Caco-2 (cell line): Measurements from ENCODE around the gene SDF4. TPM values are rescaled to one million over a fixed set of nuclear protein-coding genes. Genes with fewer than 3 reads are reported as not detected.

Experiments
- BruUV-seq: library from RNA; stranded (reverse); fragments of 400-500 nt; replicated peaks from 2 replicates; lab custom pipeline; 2021; lab: Mats Ljungman, UMichigan
- CTCF ChIA-PET: fragments of 300-600 bp; sonication (Branson Sonifier 250); formaldehyde crosslinking; loops from one replicate; lab custom pipeline; 2022; ENCODE audit warnings: antibody characterized with exemption; lab: Charles Lee
- POLR2A ChIA-PET: fragments of 300-600 bp; sonication (Branson Sonifier 250); formaldehyde crosslinking; loops from one replicate; lab custom pipeline; 2022; ENCODE audit warnings: antibody characterized with exemption; lab: Charles Lee
- DNase-seq, 2 experiments: peaks; one replicate each; pipeline versions ENCODE4 v3.0.0 to v3.0.0-alpha.2; 2020 to 2022
- H3K27me3 ChIP-seq: replicated peaks from 2 replicates; pipeline ENCODE4 v1.6.0; 2011; ENCODE audit warnings: low read length; ENCODE audit not compliant: control insufficient read depth, insufficient read depth
- H3K36me3 ChIP-seq: 2 replicates; pipeline ENCODE4 v1.5.1; 2011; ENCODE audit warnings: low read length; ENCODE audit not compliant: control insufficient read depth, insufficient read depth
- H3K4me1 ChIP-seq: fragments of 250-450 bp; sonication (Bioruptor Pico); 2 replicates; pipeline ENCODE4 v1.5.1; 2020; ENCODE audit warnings: mild to moderate bottlenecking
- H3K4me3 ChIP-seq: 2 replicates; pipeline ENCODE4 v1.5.1; 2011; ENCODE audit warnings: low read depth, mild to moderate bottlenecking, control low read depth, low read length
- H3K9me3 ChIP-seq: fragments of 250-450 bp; sonication (Bioruptor Pico); 2 replicates; pipeline ENCODE4 v1.5.1; 2020; ENCODE audit warnings: mild to moderate bottlenecking, moderate library complexity
- H3K27ac Mint-ChIP-seq: one replicate; pipeline ENCODE4 v1.8.0; 2022; ENCODE audit warnings: mixed read lengths; ENCODE audit not compliant: unreplicated experiment
- H3K27me3 Mint-ChIP-seq: one replicate; pipeline ENCODE4 v1.8.0; 2022; ENCODE audit warnings: mixed read lengths; ENCODE audit not compliant: insufficient read depth, unreplicated experiment
- H3K36me3 Mint-ChIP-seq: one replicate; pipeline ENCODE4 v1.8.0; 2022; ENCODE audit warnings: mild to moderate bottlenecking, mixed read lengths; ENCODE audit not compliant: insufficient read depth, unreplicated experiment
- H3K4me1 Mint-ChIP-seq: one replicate; pipeline ENCODE4 v1.8.0; 2022; ENCODE audit warnings: low read depth, mixed read lengths; ENCODE audit not compliant: unreplicated experiment
- H3K4me3 Mint-ChIP-seq: one replicate; pipeline ENCODE4 v1.8.0; 2022; ENCODE audit warnings: mild to moderate bottlenecking, moderate library complexity, mixed read lengths; ENCODE audit not compliant: unreplicated experiment
- H3K9me3 Mint-ChIP-seq: one replicate; pipeline ENCODE4 v1.8.0; 2022; ENCODE audit warnings: mixed read lengths; ENCODE audit not compliant: unreplicated experiment
- CTCF ChIP-seq, 2 experiments: fragments of 200-600 bp in 1 of 2; IDR thresholded peaks; 1 replicate in 1 of 2; 2 replicates in 1 of 2; pipeline versions ENCODE4 v1.5.1 to v1.8.0; 2011 to 2022; ENCODE audit warnings: antibody characterized with exemption in 1 of 2, control low read depth in 1 of 2, inconsistent platforms in 1 of 2, low read depth in 1 of 2, low read length in 1 of 2, mild to moderate bottlenecking in 1 of 2, moderate library complexity in 1 of 2; ENCODE audit not compliant: insufficient read depth in 1 of 2, severe bottlenecking in 1 of 2, unreplicated experiment in 1 of 2
- intact Hi-C: fragments of 100-400 bp; cut with micrococcal nuclease; formaldehyde crosslinking; loops from one replicate; pipeline ENCODE4 v1.10.0; 2022; ENCODE audit not compliant: unreplicated experiment
- total RNA-seq: library from RNA; stranded (reverse); gene quantifications from 2 replicates; pipeline ENCODE4 v1.2.3, GENCODE V29; 2022

SDF4 gene
- total RNA-seq, 1 experiment from 2014 or later: 140 TPM

- Histone ChIP-seq H3K27me3 (no peaks in the 10 kb centered on the region), H3K4me3 (no peak overlapping the region), H3K36me3 (no peaks in the 10 kb centered on the region), H3K4me1 (peaks cover 29% of the 10 kb centered on the region), H3K9me3 (no peaks in the 10 kb centered on the region)
- no peaks in the 10 kb centered on the region for H3K27me3 Mint-ChIP-seq
- BruUV-seq: no TSS peak
- H3K27ac Mint-ChIP-seq: no peak overlapping the region
- ChIA-PET POLR2A (no interaction called here), CTCF (no interaction called here)
- no peaks in the 10 kb centered on the region for H3K4me1 Mint-ChIP-seq
- no peaks in the 10 kb centered on the region for H3K9me3 Mint-ChIP-seq
- H3K36me3 Mint-ChIP-seq: peaks cover 38% of the 10 kb centered on the region
- no peak overlapping the region for H3K4me3 Mint-ChIP-seq
- no peak for TF ChIP-seq CTCF (IDR thresholded peaks at IDR 0.05; ENCODE audit: insufficient read depth in 1 of 2, low read depth in 1 of 2, low read length in 1 of 2, severe bottlenecking in 1 of 2, unreplicated experiment in 1 of 2)
- DNase-seq: no peak
- intact Hi-C loops: no loop called here
Measured at GRCh38 chr1:1242461-1243265, 10.9 kb upstream of the SDF4 start.

DNA sequence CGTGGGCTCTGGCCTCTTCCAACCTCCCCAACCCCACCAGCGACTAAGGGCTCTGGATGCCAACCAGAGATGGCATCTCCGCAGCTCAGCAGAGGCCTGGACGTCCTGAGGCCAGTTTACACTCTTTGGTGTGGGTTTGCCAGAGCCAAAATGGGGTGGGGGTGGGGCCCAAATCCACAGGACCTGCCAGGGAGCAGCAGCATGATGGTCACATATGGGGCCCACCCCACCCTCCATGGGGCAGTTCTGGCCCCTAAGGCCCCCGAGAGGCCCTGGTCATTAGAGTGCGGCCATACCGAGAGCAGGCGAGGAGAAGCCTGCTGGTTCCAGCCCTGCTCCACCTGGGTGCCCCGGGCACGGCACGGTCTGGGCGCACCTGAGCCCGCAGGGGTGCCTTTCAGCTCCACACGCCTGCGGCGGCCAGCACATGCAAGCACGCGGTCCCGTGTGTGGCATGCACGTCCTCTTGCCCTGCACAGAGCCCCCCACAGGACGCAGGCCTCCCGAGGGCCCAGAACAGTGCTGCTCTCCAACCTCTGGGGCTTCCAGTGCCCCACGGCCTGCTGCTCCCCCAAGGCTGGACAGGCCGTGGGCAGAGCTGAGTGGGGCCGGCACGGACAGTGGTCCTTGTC lies 9.9 kb upstream of the SDF4 start:
- H3K9me3 ChIP-seq: no peaks in the 10 kb centered on the region
- no peak for TF ChIP-seq CTCF (IDR thresholded peaks at IDR 0.05; ENCODE audit: insufficient read depth in 1 of 2, low read depth in 1 of 2, low read length in 1 of 2, severe bottlenecking in 1 of 2, unreplicated experiment in 1 of 2)
- no peak overlapping the region for H3K27ac Mint-ChIP-seq
- ChIA-PET POLR2A (no interaction called here), CTCF (no interaction called here)
- peaks cover 38% of the 10 kb centered on the region for H3K36me3 Mint-ChIP-seq
- H3K4me1 ChIP-seq: peaks cover 39% of the 10 kb centered on the region
- no peaks in the 10 kb centered on the region for H3K36me3 ChIP-seq
- H3K27me3 ChIP-seq: no peaks in the 10 kb centered on the region
- no peak overlapping the region for H3K4me3 ChIP-seq
- H3K4me1 Mint-ChIP-seq: no peaks in the 10 kb centered on the region
- H3K9me3 Mint-ChIP-seq: no peaks in the 10 kb centered on the region
- BruUV-seq: no TSS peak
- H3K4me3 Mint-ChIP-seq: no peak overlapping the region
- no peaks in the 10 kb centered on the region for H3K27me3 Mint-ChIP-seq
- DNase-seq: no peak
- intact Hi-C loops: no loop called here

GRCh38 chr1:1240822-1241587 lies 9.2 kb upstream of the SDF4 start:
- no peak overlapping the region for H3K4me3 Mint-ChIP-seq
- Histone ChIP-seq H3K27me3 (no peaks in the 10 kb centered on the region), H3K36me3 (no peaks in the 10 kb centered on the region), H3K4me1 (peaks cover 40% of the 10 kb centered on the region), H3K4me3 (no peak overlapping the region), H3K9me3 (no peaks in the 10 kb centered on the region)
- CTCF ChIA-PET: interaction anchor here (0.6 kb wide), 1 partner anchor 16 kb away, joined by 3 read pairs; no protein-coding TSS in a partner anchor
- no peaks in the 10 kb centered on the region for H3K27me3 Mint-ChIP-seq
- no peak for DNase-seq
- H3K36me3 Mint-ChIP-seq: peaks cover 38% of the 10 kb centered on the region
- intact Hi-C loops: no loop called here
- TF ChIP-seq CTCF (IDR thresholded peaks at IDR 0.05; ENCODE audit: insufficient read depth in 1 of 2, low read depth in 1 of 2, low read length in 1 of 2, severe bottlenecking in 1 of 2, unreplicated experiment in 1 of 2): no peak
- BruUV-seq: no TSS peak
- H3K27ac Mint-ChIP-seq: no peak overlapping the region
- no peaks in the 10 kb centered on the region for H3K4me1 Mint-ChIP-seq
- no peaks in the 10 kb centered on the region for H3K9me3 Mint-ChIP-seq
- POLR2A ChIA-PET: no interaction called here
